HAP-1 (cell line): Measurements from ENCODE around the gene LILRA6.
"Not testable (repeated sequence)": the region's sequence is repeated elsewhere in the genome, so short reads cannot be mapped to it uniquely, and the experiment has no call there.

Experiments
- DNase-seq, 2 experiments: peaks; one replicate each; pipeline ENCODE4 v3.0.0-alpha.2; 2016 to 2020; ENCODE audit warnings: low spot score in 2 of 2
- H3K27me3 ChIP-seq: fragments of 250-450 bp; sonication (Bioruptor Pico); 2 replicates; pipeline ENCODE4 v1.5.1; 2020; ENCODE audit warnings: low read depth, mild to moderate bottlenecking, moderate library complexity
- H3K36me3 ChIP-seq: fragments of 250-450 bp; sonication (Bioruptor Pico); replicated peaks from 2 replicates; pipeline ENCODE4 v1.5.1; 2020; ENCODE audit warnings: mild to moderate bottlenecking
- H3K4me1 ChIP-seq: fragments of 250-450 bp; sonication (Bioruptor Pico); 2 replicates; pipeline ENCODE4 v1.5.1; 2020; ENCODE audit warnings: mild to moderate bottlenecking
- H3K4me3 ChIP-seq: fragments of 250-450 bp; sonication (Bioruptor Pico); 2 replicates; pipeline ENCODE4 v1.5.1; 2020; ENCODE audit warnings: mild to moderate bottlenecking, moderate library complexity
- H3K9me3 ChIP-seq: fragments of 250-450 bp; sonication (Bioruptor Pico); 2 replicates; pipeline ENCODE4 v1.5.1; 2020; ENCODE audit warnings: mild to moderate bottlenecking, moderate library complexity
- in situ Hi-C: fragments of 300-500 bp; cut with MboI; formaldehyde crosslinking; loops from 3 replicates; pipeline ENCODE4 v1.14.3; 2020; ENCODE audit warnings: low sequenced_read_pairs, inconsistent platforms, mixed read lengths

Gene LILRA6

GRCh38 chr19:54277111-54277615 is 34.6 kb upstream of the LILRA6 start:
- DNase-seq, H3K9me3 ChIP-seq, H3K36me3 ChIP-seq, in situ Hi-C loops, H3K27me3 ChIP-seq, H3K4me1 ChIP-seq, H3K4me3 ChIP-seq: not testable (repeated sequence)

- DNase-seq: no peak
- in situ Hi-C loops: no loop called here
- Histone ChIP-seq H3K4me1 (no peaks in the 10 kb centered on the region), H3K9me3 (no peaks in the 10 kb centered on the region), H3K36me3 (no peaks in the 10 kb centered on the region), H3K27me3 (peaks cover 6% of the 10 kb centered on the region; the same call in 1 of the 2 replicates), H3K4me3 (no peak overlapping the region)
Observed at GRCh38 chr19:54275951-54276350, 33.4 kb upstream of the LILRA6 start.

- H3K4me3 ChIP-seq, in situ Hi-C loops, H3K9me3 ChIP-seq, H3K4me1 ChIP-seq, DNase-seq, H3K27me3 ChIP-seq, H3K36me3 ChIP-seq: not testable (repeated sequence)
Observed at GRCh38 chr19:54274516-54274915, 31.9 kb upstream of the LILRA6 start.

DNA sequence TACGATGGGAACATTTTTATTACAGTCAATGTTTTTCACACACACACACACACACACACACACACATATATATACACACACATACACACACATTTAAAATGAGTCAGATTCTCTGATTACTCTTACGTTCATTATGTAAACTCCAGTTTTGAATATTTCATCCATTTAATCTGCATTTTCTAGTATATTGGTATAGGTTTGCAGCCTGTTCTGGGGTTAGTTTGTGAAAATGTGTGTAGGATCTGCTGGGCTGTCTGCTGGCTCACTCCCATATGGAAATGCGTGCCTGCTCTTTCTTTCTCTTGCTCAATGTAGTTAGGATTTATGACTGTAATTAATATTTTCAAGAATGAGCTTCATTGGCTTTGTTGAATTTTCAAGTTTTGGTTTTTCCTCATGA is 31.2 kb upstream of the LILRA6 start:
- H3K36me3 ChIP-seq: no peaks in the 10 kb centered on the region
- H3K4me1 ChIP-seq: no peaks in the 10 kb centered on the region
- no peak for DNase-seq
- no peak overlapping the region for H3K4me3 ChIP-seq
- peaks cover 7% of the 10 kb centered on the region; the same call in 1 of the 2 replicates for H3K27me3 ChIP-seq
- H3K9me3 ChIP-seq: no peaks in the 10 kb centered on the region
- in situ Hi-C loops: no loop called here

DNA sequence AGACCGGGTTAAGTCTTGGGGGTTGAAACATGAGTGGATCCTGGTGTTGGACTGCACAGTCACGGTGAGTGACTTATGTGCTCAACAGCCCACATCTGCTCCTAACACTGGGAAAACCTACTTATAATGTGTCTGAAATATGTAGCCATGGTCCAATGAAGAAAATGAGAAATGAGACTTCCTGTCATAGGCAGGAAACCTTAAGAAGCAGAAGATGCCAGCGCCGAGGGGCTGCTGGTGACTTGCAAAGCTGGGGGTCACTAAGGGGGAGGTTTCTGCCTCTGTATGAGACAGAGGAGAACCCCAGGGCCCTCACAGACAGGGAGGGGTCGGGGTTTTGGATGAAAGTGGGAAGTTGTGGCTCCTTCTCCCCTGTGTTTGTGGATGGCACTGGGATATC is 29.6 kb upstream of the LILRA6 start:
- H3K4me1 ChIP-seq, in situ Hi-C loops, H3K9me3 ChIP-seq, H3K36me3 ChIP-seq, DNase-seq, H3K4me3 ChIP-seq: not testable (repeated sequence)
- H3K27me3 ChIP-seq: peaks cover 11% of the 10 kb centered on the region; the same call in 1 of the 2 replicates

DNA sequence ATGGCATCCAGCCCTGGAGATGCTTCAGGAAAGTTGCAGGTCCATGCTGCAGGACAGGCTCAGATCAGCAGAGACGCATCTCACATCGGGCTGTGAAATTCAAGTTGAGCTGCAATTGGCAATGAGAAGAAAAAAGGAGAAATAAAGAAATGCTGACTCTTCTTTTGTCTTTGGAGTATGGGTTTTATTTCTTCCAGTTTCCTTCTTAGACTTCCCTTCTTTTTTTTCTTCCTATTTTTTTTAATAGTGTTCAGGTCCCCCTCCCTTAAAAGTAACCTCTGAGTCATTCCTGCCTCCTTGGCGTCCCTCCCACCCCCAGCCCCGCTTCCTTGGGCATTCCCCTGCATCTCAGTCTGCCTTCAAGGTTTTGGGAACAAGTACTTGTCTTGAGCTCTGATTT is 29.0 kb upstream of the LILRA6 start:
- DNase-seq, in situ Hi-C loops, H3K4me3 ChIP-seq, H3K36me3 ChIP-seq, H3K4me1 ChIP-seq, H3K9me3 ChIP-seq: not testable (repeated sequence)
- H3K27me3 ChIP-seq: peaks cover 11% of the 10 kb centered on the region; the same call in 1 of the 2 replicates

- H3K36me3 ChIP-seq: no peaks in the 10 kb centered on the region
- H3K27me3 ChIP-seq: peaks cover 8% of the 10 kb centered on the region; the same call in 1 of the 2 replicates
- no peak for DNase-seq
- no peak overlapping the region for H3K4me3 ChIP-seq
- no peaks in the 10 kb centered on the region for H3K4me1 ChIP-seq
- no peaks in the 10 kb centered on the region for H3K9me3 ChIP-seq
- in situ Hi-C loops: no loop called here
Observed at GRCh38 chr19:54271106-54271505, 28.5 kb upstream of the LILRA6 start.

DNA sequence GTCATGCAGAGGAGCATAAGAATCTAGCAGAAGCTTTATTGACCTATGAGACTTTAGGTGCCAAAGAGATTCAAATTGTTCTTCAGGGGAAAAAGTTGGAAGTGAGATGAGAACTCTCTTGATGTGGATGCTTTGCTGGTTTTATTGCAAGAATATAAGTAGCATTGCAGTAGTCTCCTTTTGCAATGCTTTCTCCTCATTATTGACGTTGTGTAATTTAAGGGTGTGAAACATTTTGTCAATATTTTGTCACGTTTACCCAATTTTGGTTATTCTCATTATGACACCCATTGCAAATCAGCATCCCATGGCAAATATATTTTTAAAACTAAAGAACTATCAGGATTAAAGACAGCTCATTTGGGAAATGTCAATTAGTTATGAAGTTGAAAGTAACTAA is 26.3 kb upstream of the LILRA6 start:
- in situ Hi-C loops: no loop called here
- DNase-seq: no peak
- H3K4me3 ChIP-seq: no peak overlapping the region
- H3K36me3 ChIP-seq: no peaks in the 10 kb centered on the region
- H3K9me3 ChIP-seq: no peaks in the 10 kb centered on the region
- H3K4me1 ChIP-seq: no peaks in the 10 kb centered on the region
- H3K27me3 ChIP-seq: peaks cover 10% of the 10 kb centered on the region; the same call in 1 of the 2 replicates

GRCh38 chr19:54266133-54266532 is 23.5 kb upstream of the LILRA6 start:
- Histone ChIP-seq H3K36me3 (no peaks in the 10 kb centered on the region), H3K4me1 (no peaks in the 10 kb centered on the region), H3K27me3 (peaks cover 11% of the 10 kb centered on the region; the same call in 1 of the 2 replicates), H3K9me3 (no peaks in the 10 kb centered on the region), H3K4me3 (no peak overlapping the region)
- in situ Hi-C loops: no loop called here
- DNase-seq: peak; percentile 32 to 89

- no peaks in the 10 kb centered on the region for H3K9me3 ChIP-seq
- H3K36me3 ChIP-seq: no peaks in the 10 kb centered on the region
- in situ Hi-C loops: no loop called here
- H3K4me1 ChIP-seq: no peaks in the 10 kb centered on the region
- DNase-seq: no peak
- H3K4me3 ChIP-seq: no peak overlapping the region
- peaks cover 14% of the 10 kb centered on the region for H3K27me3 ChIP-seq
Observed at GRCh38 chr19:54262470-54262869, 19.9 kb upstream of the LILRA6 start.

- no peak overlapping the region for H3K4me3 ChIP-seq
- peaks cover 17% of the 10 kb centered on the region for H3K27me3 ChIP-seq
- no peaks in the 10 kb centered on the region for H3K9me3 ChIP-seq
- DNase-seq: peak in 1 of 2 experiments; percentile 5
- in situ Hi-C loops: no loop called here
- no peaks in the 10 kb centered on the region for H3K36me3 ChIP-seq
- no peaks in the 10 kb centered on the region for H3K4me1 ChIP-seq
Observed at GRCh38 chr19:54262066-54262465, 19.5 kb upstream of the LILRA6 start.

- Histone ChIP-seq H3K9me3 (no peaks in the 10 kb centered on the region), H3K36me3 (no peaks in the 10 kb centered on the region), H3K27me3 (peaks cover 35% of the 10 kb centered on the region), H3K4me3 (no peak within 1 kb of the TSS), H3K4me1 (no peaks in the 10 kb centered on the region)
- in situ Hi-C loops: no loop called here
- DNase-seq: no peak
Observed at GRCh38 chr19:54257116-54257480, 14.5 kb upstream of the LILRA6 start, which contains the start of gene LILRB5. Gene LILRB5 (minus strand): TSS chr19:54257273. CDS start chr19:54257193, 80 bp downstream.

DNA sequence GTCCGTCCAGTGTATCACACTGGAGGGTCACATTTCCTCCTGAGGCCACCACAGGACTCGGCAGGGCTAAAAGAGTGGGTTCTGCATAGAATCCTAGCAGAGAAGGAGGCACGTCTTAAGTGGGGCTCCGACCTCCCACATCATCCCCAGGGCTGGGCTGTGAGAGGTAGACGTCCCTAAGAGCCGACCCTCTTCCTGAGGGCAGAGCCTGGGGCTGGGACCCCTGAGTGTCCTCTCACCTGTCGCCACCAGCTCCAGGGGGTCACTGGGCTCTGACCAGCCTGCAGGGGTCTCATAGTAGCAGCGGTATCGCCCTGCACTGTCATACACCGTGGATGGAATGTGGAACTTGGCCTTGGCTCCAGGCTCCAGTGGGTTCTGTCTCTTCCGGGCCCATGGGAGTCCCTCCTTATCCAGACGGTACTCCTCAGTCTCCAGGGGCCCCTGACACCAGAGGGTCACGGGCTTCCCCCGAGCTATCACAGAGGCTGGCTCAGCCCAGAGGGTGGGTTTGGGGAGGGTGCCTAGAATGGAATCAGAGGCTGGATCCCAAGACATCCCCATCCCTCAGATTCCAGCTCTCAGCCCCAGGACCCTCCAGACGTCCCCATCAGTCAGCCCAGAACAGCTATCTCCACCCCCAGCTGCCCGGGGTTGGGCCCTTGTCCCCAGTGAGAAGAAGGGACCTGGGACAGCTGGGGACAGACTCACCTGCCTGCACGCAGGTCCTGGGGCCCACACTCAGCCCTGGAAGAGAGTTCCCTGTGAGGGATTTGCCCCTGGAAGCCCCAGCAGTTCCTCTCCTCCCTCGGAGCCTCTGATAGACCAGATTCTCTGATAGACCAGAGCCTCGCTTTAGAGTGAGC is 13.9 kb upstream of the LILRA6 start:
- H3K4me1 ChIP-seq: no peaks in the 10 kb centered on the region

GRCh38 chr19:54255105-54255775 is 12.7 kb upstream of the LILRA6 start:
- H3K4me3 ChIP-seq: no peak overlapping the region
- no peaks in the 10 kb centered on the region for H3K4me1 ChIP-seq
- peaks cover 39% of the 10 kb centered on the region for H3K27me3 ChIP-seq
- no peaks in the 10 kb centered on the region for H3K9me3 ChIP-seq
- in situ Hi-C loops: no loop called here
- no peak for DNase-seq
- H3K36me3 ChIP-seq: no peaks in the 10 kb centered on the region

More for the DNA sequence above, 13.9 kb upstream of the LILRA6 start:
- H3K36me3 ChIP-seq: no peaks in the 10 kb centered on the region
- no peak overlapping the region for H3K4me3 ChIP-seq
- peaks cover 37% of the 10 kb centered on the region for H3K27me3 ChIP-seq
- no peaks in the 10 kb centered on the region for H3K9me3 ChIP-seq
- no peak for DNase-seq
- in situ Hi-C loops: no loop called here
